Colonic mucosa (tissue), 4 donors: ENCODE measurements around the gene SCNM1. TPM values are rescaled to one million over a fixed set of nuclear protein-coding genes. Genes with fewer than 3 reads are reported as not detected.

Experiments
- DNase-seq: peaks from one replicate; pipeline ENCODE4 v3.0.0-alpha.2; 2020
- H3K27ac ChIP-seq: fragments of 200-600 bp; one replicate; pipeline ENCODE4 v1.8.0; 2021
- H3K27me3 ChIP-seq: fragments of 200-600 bp; one replicate; pipeline ENCODE4 v1.8.0; 2021
- H3K36me3 ChIP-seq: fragments of 200-600 bp; one replicate; pipeline ENCODE4 v1.8.0; 2021
- H3K4me1 ChIP-seq: fragments of 200-600 bp; one replicate; pipeline ENCODE4 v1.8.0; 2021; ENCODE audit warnings: mild to moderate bottlenecking
- H3K4me3 ChIP-seq: fragments of 200-600 bp; one replicate; pipeline ENCODE4 v1.8.0; 2021
- H3K9ac ChIP-seq, 2 donors: one replicate each; pipeline ENCODE4 v1.7.0; 2013; ENCODE audit warnings: control low read depth in 2 of 2, low read depth in 2 of 2, low read length in 2 of 2
- H3K9me3 ChIP-seq: fragments of 200-600 bp; one replicate; pipeline ENCODE4 v1.8.0; 2021
- intact Hi-C: fragments of 100-400 bp; cut with DNase I; formaldehyde crosslinking; loops from one replicate; pipeline ENCODE4 v1.14.1; 2022
- total RNA-seq, 2 donors: library from RNA; stranded (reverse); fragmentation: NEBNext Ultra II Directional in 1 of 2; extraction: Animal tissue kit (Norgen Biotek cat#: 25700) in 1 of 2; gene quantifications; one replicate each; pipeline ENCODE4 v1.2.1, GENCODE V29; 2021
- TF ChIP-seq, protein P1 (sequence below): fragments of 200-600 bp; IDR thresholded peaks from one replicate; pipeline ENCODE4 v1.8.0; 2022; ENCODE audit warnings: antibody characterized with exemption, mild to moderate bottlenecking
- donor health status: healthy.
- donor health status: DM: no; HTN: no; CAD: no.
- donor health status: DM: no; HTN: no; CAD: no.

The SCNM1 gene
- total RNA-seq, 2 donors from 2014 or later = 22.7 to 31.8 TPM

GRCh38 chr1:151210830-151211229, 44.9 kb downstream of the SCNM1 start:
- TF ChIP-seq, protein P1, sequence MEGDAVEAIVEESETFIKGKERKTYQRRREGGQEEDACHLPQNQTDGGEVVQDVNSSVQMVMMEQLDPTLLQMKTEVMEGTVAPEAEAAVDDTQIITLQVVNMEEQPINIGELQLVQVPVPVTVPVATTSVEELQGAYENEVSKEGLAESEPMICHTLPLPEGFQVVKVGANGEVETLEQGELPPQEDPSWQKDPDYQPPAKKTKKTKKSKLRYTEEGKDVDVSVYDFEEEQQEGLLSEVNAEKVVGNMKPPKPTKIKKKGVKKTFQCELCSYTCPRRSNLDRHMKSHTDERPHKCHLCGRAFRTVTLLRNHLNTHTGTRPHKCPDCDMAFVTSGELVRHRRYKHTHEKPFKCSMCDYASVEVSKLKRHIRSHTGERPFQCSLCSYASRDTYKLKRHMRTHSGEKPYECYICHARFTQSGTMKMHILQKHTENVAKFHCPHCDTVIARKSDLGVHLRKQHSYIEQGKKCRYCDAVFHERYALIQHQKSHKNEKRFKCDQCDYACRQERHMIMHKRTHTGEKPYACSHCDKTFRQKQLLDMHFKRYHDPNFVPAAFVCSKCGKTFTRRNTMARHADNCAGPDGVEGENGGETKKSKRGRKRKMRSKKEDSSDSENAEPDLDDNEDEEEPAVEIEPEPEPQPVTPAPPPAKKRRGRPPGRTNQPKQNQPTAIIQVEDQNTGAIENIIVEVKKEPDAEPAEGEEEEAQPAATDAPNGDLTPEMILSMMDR = no peak

DNA sequence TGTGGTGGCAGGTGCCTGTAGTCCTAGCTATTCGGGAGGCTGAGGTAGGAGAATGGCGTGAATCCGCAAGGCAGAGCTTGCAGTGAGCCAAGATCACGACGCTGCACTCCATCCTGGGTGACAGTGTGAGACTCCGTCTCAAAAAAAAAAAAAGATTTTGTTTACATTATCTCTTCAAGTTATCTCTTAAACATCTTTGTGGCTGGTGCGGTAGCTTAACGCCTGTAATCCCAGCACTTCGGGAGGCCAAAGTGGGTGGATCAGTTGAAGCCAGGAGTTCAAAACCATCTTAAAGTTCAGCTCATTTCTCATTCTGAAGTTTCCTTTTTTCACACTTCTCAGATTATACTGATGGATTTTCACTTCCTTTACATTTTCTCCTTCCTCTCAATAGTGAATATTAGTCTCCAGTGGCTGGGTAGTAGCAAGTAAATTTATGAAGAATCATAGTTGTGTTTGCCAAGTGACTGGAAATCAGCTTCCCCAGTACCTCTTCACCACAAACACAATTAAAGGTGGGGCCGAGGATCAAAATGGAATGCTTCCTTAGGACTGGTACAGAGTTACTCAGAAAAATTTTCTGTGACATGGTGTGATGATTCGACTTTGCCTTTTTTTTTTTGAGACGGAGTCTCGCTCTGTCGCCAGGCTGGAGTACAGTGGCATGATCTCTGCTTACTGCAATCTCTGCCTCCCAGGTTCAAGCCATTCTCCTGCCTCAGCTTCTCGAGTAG, 46.2 kb downstream of the SCNM1 start:
- no peak for DNase-seq
- H3K4me3 ChIP-seq = no peak overlapping the region
- intact Hi-C loops = no loop called here
- H3K27ac ChIP-seq = no peak overlapping the region
- no peaks in the 10 kb centered on the region for H3K9me3 ChIP-seq
- H3K4me1 ChIP-seq = no peaks in the 10 kb centered on the region
- TF ChIP-seq, protein P1 = no peak
- no peaks in the 10 kb centered on the region for H3K27me3 ChIP-seq
- H3K36me3 ChIP-seq = no peaks in the 10 kb centered on the region
- H3K9ac ChIP-seq = no peak overlapping the region

More at GRCh38 chr1:151210830-151211229, 44.9 kb downstream of the SCNM1 start:
- Histone ChIP-seq H3K27ac (no peak overlapping the region), H3K36me3 (no peaks in the 10 kb centered on the region), H3K9ac (no peak overlapping the region), H3K4me3 (no peak overlapping the region), H3K27me3 (no peaks in the 10 kb centered on the region), H3K4me1 (no peaks in the 10 kb centered on the region), H3K9me3 (no peaks in the 10 kb centered on the region)
- no peak for DNase-seq
- intact Hi-C loops = no loop called here

DNA sequence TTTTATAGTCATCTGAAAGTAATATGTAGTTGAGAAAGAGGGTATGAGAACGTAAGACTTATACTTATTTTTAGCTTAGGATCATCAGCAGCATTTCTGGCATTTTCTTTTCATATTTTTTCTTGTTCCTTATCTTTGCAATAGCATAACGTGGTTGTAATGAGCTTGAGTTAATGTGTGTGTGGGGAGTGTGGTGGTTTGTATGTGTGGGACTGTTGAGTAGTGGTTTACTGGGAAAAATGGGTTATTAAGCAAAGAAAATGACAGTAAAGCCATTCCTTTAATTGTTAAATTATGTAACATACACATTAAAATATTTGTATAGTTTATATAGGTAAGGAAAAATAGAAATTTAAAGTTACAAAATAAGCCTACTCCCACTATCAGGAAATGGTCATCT, 47.6 kb downstream of the SCNM1 start:
- Histone ChIP-seq H3K4me3 (no peak overlapping the region), H3K27me3 (no peaks in the 10 kb centered on the region), H3K27ac (no peak overlapping the region), H3K9ac (no peak overlapping the region), H3K36me3 (no peaks in the 10 kb centered on the region), H3K9me3 (no peaks in the 10 kb centered on the region), H3K4me1 (no peaks in the 10 kb centered on the region)
- intact Hi-C loops = no loop called here
- TF ChIP-seq, protein P1 = no peak
- no peak for DNase-seq

Other genes starting within 250 kb of the SCNM1 start
- 10 to 100 TPM; 28.2 to 32.8 TPM for gene SETDB1, start 239.8 kb upstream of the SCNM1 start, total RNA-seq
- gene CERS2, start 191.3 kb upstream of the SCNM1 start, total RNA-seq = 100 to 1,000 TPM; 140 to 157 TPM
- under 1 TPM; 0.40 to 0.53 TPM for gene ANXA9, start 183.9 kb upstream of the SCNM1 start, total RNA-seq
- gene MINDY1, start 159.2 kb upstream of the SCNM1 start, total RNA-seq = 10 to 100 TPM; 40.4 to 43.1 TPM
- 10 to 100 TPM; 20.4 to 21.5 TPM for gene PRUNE1, start 157.7 kb upstream of the SCNM1 start, total RNA-seq
- gene BNIPL, start 129.6 kb upstream of the SCNM1 start, total RNA-seq = 1 to 10 TPM in 1 of 2 donors, under 1 TPM in 1; 0.69 to 1.9 TPM
- 1 to 10 TPM; 2.6 to 3.2 TPM for gene C1orf56, start 118.4 kb upstream of the SCNM1 start, total RNA-seq
- gene CDC42SE1, start 106.5 kb upstream of the SCNM1 start, total RNA-seq = 10 to 100 TPM; 57.9 to 66.8 TPM
- gene MLLT11, start 105.7 kb upstream of the SCNM1 start, total RNA-seq = 1 to 10 TPM in 1 of 2 donors, under 1 TPM in 1; 0.42 to 1.3 TPM
- gene GABPB2, start 95.4 kb upstream of the SCNM1 start, total RNA-seq = 10 to 100 TPM; 13.1 to 15.2 TPM
- gene SEMA6C, start 19.5 kb upstream of the SCNM1 start, total RNA-seq = 1 to 10 TPM; 1.6 to 3.2 TPM
- gene TNFAIP8L2, start 9.5 kb upstream of the SCNM1 start, total RNA-seq = 1 to 10 TPM in 1 of 2 donors, under 1 TPM in 1; 0.72 to 1.2 TPM
- gene LYSMD1, start 242 bp upstream of the SCNM1 start, total RNA-seq = 1 to 10 TPM; 6.8 to 7.2 TPM
- gene TMOD4, start 9.8 kb downstream of the SCNM1 start, total RNA-seq = under 1 TPM in 1 of 2 donors, not detected in 1; 0.67 TPM
- 10 to 100 TPM; 38.8 TPM for gene VPS72, start 24.1 kb downstream of the SCNM1 start, total RNA-seq
- gene PIP5K1A, start 32.4 kb downstream of the SCNM1 start, total RNA-seq = 10 to 100 TPM; 33.3 to 38.9 TPM
- 100 to 1,000 TPM; 103 to 158 TPM for gene PSMD4, start 88.6 kb downstream of the SCNM1 start, total RNA-seq
- gene ZNF687, start 116.2 kb downstream of the SCNM1 start, total RNA-seq = 10 to 100 TPM; 27.5 to 28.4 TPM
- 10 to 100 TPM; 47.2 to 53.5 TPM for gene PI4KB, start 161.3 kb downstream of the SCNM1 start, total RNA-seq
- 10 to 100 TPM; 28.6 to 44.1 TPM for gene RFX5, start 181.1 kb downstream of the SCNM1 start, total RNA-seq
- 100 to 1,000 TPM; 744 to 902 TPM for gene SELENBP1, start 206.6 kb downstream of the SCNM1 start, total RNA-seq
- 100 to 1,000 TPM; 179 to 273 TPM for gene PSMB4, start 233.4 kb downstream of the SCNM1 start, total RNA-seq